ENCODE results near the gene GRAPL.
"Not testable (repeated sequence)": the region's sequence is repeated elsewhere in the genome, so short reads cannot be mapped to it uniquely, and the experiment has no call there.

DNA sequence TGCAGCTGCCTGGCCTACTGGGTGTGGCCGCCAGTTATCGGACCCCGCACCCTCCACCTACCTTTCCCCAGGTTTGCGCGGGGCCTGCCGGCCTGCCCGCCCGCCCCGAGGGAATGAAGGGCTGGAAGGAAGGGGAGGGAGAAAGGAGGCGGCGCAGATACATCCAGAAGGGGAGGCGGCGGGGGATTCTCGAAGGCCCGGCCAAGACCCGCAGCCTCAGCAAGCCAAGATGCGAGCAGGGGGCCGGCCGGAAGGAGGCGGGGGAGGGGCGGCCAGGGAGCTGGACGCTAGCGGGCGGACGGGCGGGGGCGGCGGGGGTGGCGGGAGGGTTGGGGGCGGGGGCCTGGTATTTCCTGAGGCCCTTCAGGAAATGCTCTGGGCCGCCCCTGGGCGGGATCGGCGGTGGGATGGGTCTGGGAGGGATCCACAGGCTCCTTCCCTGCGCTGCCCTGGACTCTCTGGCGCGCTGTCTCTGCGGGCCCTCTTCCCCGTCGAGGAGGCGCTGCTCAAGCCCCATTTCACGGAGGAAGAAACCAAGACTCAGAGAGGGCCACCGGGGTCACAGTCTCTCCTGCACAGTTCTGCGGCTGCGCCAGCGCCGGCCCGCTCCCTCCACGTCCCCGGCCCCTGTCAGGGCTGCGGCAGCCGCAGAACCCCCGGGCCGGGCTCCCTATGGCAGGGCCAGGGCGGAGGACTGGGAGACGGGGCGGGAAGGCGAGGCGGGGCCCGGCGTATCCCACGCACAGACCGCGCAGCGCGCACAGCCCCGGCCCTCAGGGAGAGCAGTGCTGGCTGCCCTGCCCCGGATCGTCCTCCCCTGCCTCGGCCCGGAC lies 35.2 kb downstream of the GRAPL start:
- TF ChIP-seq, protein P1, sequence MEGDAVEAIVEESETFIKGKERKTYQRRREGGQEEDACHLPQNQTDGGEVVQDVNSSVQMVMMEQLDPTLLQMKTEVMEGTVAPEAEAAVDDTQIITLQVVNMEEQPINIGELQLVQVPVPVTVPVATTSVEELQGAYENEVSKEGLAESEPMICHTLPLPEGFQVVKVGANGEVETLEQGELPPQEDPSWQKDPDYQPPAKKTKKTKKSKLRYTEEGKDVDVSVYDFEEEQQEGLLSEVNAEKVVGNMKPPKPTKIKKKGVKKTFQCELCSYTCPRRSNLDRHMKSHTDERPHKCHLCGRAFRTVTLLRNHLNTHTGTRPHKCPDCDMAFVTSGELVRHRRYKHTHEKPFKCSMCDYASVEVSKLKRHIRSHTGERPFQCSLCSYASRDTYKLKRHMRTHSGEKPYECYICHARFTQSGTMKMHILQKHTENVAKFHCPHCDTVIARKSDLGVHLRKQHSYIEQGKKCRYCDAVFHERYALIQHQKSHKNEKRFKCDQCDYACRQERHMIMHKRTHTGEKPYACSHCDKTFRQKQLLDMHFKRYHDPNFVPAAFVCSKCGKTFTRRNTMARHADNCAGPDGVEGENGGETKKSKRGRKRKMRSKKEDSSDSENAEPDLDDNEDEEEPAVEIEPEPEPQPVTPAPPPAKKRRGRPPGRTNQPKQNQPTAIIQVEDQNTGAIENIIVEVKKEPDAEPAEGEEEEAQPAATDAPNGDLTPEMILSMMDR (IDR thresholded peaks at IDR 0.05; ENCODE audit: insufficient read depth, low read length), result not testable (repeated sequence)
- TF ChIP-seq, protein P2, sequence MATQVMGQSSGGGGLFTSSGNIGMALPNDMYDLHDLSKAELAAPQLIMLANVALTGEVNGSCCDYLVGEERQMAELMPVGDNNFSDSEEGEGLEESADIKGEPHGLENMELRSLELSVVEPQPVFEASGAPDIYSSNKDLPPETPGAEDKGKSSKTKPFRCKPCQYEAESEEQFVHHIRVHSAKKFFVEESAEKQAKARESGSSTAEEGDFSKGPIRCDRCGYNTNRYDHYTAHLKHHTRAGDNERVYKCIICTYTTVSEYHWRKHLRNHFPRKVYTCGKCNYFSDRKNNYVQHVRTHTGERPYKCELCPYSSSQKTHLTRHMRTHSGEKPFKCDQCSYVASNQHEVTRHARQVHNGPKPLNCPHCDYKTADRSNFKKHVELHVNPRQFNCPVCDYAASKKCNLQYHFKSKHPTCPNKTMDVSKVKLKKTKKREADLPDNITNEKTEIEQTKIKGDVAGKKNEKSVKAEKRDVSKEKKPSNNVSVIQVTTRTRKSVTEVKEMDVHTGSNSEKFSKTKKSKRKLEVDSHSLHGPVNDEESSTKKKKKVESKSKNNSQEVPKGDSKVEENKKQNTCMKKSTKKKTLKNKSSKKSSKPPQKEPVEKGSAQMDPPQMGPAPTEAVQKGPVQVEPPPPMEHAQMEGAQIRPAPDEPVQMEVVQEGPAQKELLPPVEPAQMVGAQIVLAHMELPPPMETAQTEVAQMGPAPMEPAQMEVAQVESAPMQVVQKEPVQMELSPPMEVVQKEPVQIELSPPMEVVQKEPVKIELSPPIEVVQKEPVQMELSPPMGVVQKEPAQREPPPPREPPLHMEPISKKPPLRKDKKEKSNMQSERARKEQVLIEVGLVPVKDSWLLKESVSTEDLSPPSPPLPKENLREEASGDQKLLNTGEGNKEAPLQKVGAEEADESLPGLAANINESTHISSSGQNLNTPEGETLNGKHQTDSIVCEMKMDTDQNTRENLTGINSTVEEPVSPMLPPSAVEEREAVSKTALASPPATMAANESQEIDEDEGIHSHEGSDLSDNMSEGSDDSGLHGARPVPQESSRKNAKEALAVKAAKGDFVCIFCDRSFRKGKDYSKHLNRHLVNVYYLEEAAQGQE (IDR thresholded peaks at IDR 0.05; ENCODE audit: insufficient replicate concordance, low read depth), result not testable (repeated sequence)
